B cell (primary cell): ENCODE results near the gene MAPRE3.

Experiments used
- EZH2 ChIP-seq: IDR thresholded peaks from 2 replicates; pipeline ENCODE4 v1.6.1; 2012; ENCODE audit warnings: borderline replicate concordance, low read depth, mild to moderate bottlenecking, moderate library complexity, low read length; ENCODE audit not compliant: insufficient read depth, poor library complexity, severe bottlenecking
- TF ChIP-seq, protein P1 (sequence below): fragments of 200-600 bp; IDR thresholded peaks from one replicate; pipeline ENCODE4 v1.8.0; 2022; ENCODE audit warnings: antibody characterized with exemption, mild to moderate bottlenecking

DNA sequence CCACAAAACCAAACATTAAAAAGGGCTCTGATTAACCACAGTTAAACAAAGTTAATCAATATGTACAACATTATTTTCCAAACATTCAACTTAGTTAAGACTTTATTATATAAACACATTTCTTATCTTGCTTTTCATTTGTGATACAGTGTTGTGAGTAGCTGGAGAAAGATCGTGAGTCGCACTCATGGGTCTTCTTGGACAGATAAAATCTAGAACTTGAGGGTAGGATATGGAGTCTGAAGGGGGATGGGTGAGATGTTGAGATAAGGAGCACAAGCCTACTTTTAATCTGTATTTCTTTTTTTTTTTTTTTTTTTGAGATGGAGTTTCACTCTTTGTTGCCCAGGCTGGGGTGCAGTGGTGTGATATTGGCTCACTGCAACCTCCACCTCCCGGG lies 39.7 kb downstream of the MAPRE3 start:
- TF ChIP-seq, protein P1, sequence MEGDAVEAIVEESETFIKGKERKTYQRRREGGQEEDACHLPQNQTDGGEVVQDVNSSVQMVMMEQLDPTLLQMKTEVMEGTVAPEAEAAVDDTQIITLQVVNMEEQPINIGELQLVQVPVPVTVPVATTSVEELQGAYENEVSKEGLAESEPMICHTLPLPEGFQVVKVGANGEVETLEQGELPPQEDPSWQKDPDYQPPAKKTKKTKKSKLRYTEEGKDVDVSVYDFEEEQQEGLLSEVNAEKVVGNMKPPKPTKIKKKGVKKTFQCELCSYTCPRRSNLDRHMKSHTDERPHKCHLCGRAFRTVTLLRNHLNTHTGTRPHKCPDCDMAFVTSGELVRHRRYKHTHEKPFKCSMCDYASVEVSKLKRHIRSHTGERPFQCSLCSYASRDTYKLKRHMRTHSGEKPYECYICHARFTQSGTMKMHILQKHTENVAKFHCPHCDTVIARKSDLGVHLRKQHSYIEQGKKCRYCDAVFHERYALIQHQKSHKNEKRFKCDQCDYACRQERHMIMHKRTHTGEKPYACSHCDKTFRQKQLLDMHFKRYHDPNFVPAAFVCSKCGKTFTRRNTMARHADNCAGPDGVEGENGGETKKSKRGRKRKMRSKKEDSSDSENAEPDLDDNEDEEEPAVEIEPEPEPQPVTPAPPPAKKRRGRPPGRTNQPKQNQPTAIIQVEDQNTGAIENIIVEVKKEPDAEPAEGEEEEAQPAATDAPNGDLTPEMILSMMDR, result no peak
- no peak for TF ChIP-seq EZH2
